Neutrophil (primary cell): ENCODE measurements around the gene CBX7.

Experiments used
- H3K27ac ChIP-seq: fragments of 200-600 bp; sonication (generic); 2 replicates; pipeline ENCODE4 v1.5.1; 2016; ENCODE audit warnings: mild to moderate bottlenecking, moderate library complexity
- H3K27me3 ChIP-seq: fragments of 200-600 bp; sonication (generic); 2 replicates; pipeline ENCODE4 v1.6.0; 2016; ENCODE audit warnings: mild to moderate bottlenecking
- H3K36me3 ChIP-seq: fragments of 200-600 bp; sonication (generic); 2 replicates; pipeline ENCODE4 v1.5.1; 2017
- H3K4me1 ChIP-seq, 2 experiments: fragments of 200-600 bp in 1 of 2; sonication (generic) in 1 of 2; 1 replicate in 1 of 2; 2 replicates in 1 of 2; pipeline versions ENCODE4 v1.5.1 to v1.6.1; 2013 to 2016; ENCODE audit warnings: low read depth in 1 of 2, low read length in 1 of 2, mild to moderate bottlenecking in 1 of 2, moderate library complexity in 1 of 2; ENCODE audit not compliant: control insufficient read depth in 1 of 2, insufficient read depth in 1 of 2
- H3K4me3 ChIP-seq, 2 experiments: fragments of 200-600 bp in 1 of 2; sonication (generic) in 1 of 2; 1 replicate in 1 of 2; 2 replicates in 1 of 2; pipeline ENCODE4 v1.5.1; 2013 to 2016; ENCODE audit warnings: low read depth in 1 of 2, low read length in 1 of 2, mild to moderate bottlenecking in 1 of 2, moderate library complexity in 1 of 2
- H3K9me3 ChIP-seq: fragments of 200-600 bp; sonication (generic); 2 replicates; pipeline ENCODE4 v1.5.1; 2016
- TF ChIP-seq, protein P1 (sequence below): fragments of 200-600 bp; sonication (generic); IDR thresholded peaks from 2 replicates; pipeline ENCODE4 v1.5.1; 2016; ENCODE audit warnings: antibody characterized with exemption

Gene CBX7

DNA sequence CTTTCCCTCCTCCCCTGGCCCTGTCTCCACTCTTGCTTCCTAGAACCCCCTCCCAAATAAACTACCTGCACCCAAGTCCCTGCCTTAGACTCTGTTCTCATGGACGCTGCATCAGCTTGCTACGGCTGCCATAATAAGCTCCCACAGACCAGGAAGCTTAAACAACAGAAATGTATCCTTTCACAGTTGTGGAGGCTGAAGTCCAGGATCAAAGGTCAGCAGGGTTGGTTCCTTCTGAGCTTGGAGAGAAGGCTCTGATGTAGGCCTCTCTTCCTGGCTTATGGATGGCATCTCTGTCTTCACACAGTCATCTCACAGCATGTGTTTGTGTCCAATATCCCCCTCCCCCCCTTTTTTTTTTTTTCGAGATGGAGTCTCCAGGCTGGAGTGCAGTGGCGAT is 23.4 kb downstream of the CBX7 start:
- Histone ChIP-seq H3K27me3 (peaks cover 7% of the 10 kb centered on the region), H3K4me1 (no peaks in the 10 kb centered on the region), H3K4me3 (no peak overlapping the region), H3K27ac (no peak overlapping the region), H3K9me3 (no peaks in the 10 kb centered on the region), H3K36me3 (peaks cover 31% of the 10 kb centered on the region)
- TF ChIP-seq, protein P1, sequence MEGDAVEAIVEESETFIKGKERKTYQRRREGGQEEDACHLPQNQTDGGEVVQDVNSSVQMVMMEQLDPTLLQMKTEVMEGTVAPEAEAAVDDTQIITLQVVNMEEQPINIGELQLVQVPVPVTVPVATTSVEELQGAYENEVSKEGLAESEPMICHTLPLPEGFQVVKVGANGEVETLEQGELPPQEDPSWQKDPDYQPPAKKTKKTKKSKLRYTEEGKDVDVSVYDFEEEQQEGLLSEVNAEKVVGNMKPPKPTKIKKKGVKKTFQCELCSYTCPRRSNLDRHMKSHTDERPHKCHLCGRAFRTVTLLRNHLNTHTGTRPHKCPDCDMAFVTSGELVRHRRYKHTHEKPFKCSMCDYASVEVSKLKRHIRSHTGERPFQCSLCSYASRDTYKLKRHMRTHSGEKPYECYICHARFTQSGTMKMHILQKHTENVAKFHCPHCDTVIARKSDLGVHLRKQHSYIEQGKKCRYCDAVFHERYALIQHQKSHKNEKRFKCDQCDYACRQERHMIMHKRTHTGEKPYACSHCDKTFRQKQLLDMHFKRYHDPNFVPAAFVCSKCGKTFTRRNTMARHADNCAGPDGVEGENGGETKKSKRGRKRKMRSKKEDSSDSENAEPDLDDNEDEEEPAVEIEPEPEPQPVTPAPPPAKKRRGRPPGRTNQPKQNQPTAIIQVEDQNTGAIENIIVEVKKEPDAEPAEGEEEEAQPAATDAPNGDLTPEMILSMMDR, result no peak

DNA sequence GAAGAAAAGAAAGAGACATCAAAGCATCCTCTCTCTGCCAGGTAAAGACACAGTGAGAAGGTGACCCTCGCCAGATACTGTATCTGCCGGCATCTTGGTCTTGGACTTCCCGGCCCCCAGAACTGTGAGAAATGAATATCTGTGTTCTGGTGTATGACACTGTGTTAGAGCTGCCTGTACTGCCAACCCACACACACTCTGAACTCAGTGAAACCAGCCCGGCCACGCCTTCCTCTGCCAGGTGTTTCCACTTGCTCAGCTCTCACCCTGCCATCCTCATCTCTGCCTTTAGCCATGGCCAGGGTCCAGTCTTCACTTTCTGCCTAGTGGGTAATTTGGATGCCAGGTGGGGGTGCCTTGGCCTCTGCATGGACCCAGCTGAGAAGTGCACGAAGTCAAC is 24.0 kb downstream of the CBX7 start:
- TF ChIP-seq, protein P1, result no peak
- Histone ChIP-seq H3K27me3 (peaks cover 13% of the 10 kb centered on the region), H3K27ac (no peak overlapping the region), H3K4me3 (no peak overlapping the region), H3K9me3 (no peaks in the 10 kb centered on the region), H3K4me1 (no peaks in the 10 kb centered on the region), H3K36me3 (peaks cover 26% of the 10 kb centered on the region)

DNA sequence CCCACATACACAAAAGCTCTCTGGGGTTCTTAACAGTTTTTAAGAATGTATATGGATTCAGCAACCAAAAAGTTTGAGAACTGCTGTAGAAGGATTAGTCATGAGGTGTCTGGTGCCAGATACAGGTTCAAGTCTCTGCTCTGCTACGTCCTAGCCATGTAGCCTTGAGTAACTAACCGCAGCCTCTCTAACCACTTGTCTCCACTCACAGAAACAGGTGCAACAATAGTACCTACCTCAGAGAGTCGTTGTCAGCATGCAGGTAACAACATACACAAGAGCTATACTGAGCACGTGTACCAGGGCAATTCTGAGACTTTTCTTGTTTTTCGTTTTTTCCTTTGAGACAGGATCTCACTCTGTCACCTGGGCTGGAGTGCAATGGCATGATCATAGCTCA is 26.9 kb downstream of the CBX7 start:
- TF ChIP-seq, protein P1, result no peak

DNA sequence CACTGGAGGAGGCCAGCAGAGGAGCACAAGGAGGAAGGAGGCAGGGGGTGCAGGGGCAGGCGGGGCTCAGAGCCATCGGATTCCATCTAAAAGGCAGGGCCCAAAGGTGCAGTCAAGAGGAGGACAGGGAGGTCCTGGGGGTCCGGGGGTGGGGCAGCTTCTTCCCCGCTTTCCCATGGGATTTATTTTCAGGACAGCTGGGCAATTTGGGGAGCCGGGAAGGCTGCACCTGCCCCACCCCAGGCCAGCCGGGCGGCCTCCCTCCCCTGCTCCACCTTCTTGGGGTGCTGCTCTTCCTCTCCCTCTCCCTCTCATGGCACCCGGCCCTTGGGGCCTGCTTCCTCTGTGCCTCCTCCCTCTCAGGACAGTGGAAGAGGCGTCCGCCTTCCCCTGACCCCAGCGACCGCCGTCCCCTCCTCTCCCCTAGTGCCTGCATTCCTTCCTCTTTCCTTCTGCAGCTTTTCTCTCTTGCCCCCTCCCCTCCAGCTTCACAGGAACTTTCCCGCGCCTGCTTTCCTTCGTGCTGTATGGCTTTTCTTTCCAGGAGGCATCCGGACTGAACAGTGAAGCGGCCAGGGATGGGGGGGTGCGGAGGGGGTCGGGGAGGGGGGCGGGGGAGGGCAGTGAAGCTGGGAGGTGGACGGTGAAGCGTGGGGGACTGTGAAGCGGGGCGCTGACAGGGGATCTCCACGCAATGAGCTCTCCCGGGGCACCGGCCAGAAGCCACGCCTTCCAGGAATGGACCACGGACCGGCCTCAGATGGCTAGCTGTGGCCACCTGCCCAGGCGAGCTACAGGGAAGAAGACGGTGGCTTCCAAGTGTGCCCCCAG is 28.5 kb downstream of the CBX7 start:
- no peak overlapping the region for H3K27ac ChIP-seq
- H3K4me3 ChIP-seq, result no peak overlapping the region
- H3K36me3 ChIP-seq, result no peaks in the 10 kb centered on the region
- peaks cover 16% of the 10 kb centered on the region for H3K27me3 ChIP-seq
- no peaks in the 10 kb centered on the region for H3K9me3 ChIP-seq
- TF ChIP-seq, protein P1, result no peak
- no peaks in the 10 kb centered on the region for H3K4me1 ChIP-seq

More for the DNA sequence above, 26.9 kb downstream of the CBX7 start:
- no peak overlapping the region for H3K27ac ChIP-seq
- no peaks in the 10 kb centered on the region for H3K9me3 ChIP-seq
- no peak overlapping the region for H3K4me3 ChIP-seq
- peaks cover 6% of the 10 kb centered on the region for H3K36me3 ChIP-seq
- peaks cover 16% of the 10 kb centered on the region for H3K27me3 ChIP-seq
- no peaks in the 10 kb centered on the region for H3K4me1 ChIP-seq

DNA sequence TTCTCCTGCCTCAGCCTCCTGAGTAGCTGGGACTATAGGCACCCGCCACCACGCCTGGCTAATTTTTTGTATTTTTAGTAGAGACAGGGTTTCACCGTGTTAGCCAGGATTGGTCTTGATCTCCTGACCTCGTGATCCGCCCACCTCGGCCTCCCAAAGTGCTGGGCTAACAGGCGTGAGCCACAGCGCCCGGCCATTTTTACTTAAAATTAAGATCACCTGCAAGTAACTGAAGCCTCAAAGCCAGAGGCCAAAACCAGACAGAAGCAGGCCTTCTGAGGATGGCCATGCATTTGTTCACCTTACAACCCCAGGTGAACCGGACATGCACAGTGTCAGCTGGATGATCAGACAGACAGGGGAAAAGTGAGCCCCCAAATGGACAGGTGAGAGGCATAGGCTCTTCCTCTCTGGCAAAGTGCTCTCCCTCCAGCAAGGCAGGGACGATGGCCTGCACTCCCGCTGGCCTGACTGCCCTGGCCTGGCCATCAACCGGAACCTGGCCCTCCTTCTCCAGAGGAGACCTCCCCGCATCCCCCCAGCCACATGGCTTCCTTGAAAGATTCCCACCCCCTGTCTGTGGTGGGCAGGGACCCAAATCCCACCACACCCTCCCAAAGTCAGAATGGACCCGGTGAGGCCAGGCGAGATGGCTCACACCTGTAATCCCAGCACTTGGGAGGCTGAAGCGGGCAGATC is 29.6 kb downstream of the CBX7 start:
- Histone ChIP-seq H3K4me1 (no peaks in the 10 kb centered on the region), H3K9me3 (no peaks in the 10 kb centered on the region), H3K36me3 (no peaks in the 10 kb centered on the region), H3K27ac (no peak overlapping the region), H3K4me3 (no peak overlapping the region), H3K27me3 (peaks cover 16% of the 10 kb centered on the region)
- TF ChIP-seq, protein P1, result no peak
